HG03064 (cell line): ENCODE measurements around the gene CCDC192.

Experiments
- ATAC-seq: cut with Tn5 transposase; IDR thresholded peaks from one replicate; pipeline ENCODE4 v1.9.1; 2021; ENCODE audit warnings: low read depth; ENCODE audit not compliant: unreplicated experiment

Gene CCDC192

GRCh38 chr5:127942246-127943060 is 239.3 kb downstream of the CCDC192 start:
- ATAC-seq, result no peak

- no peak for ATAC-seq
Observed at GRCh38 chr5:127943061-127943371, 239.8 kb downstream of the CCDC192 start.

GRCh38 chr5:127944125-127944524 is 240.9 kb downstream of the CCDC192 start:
- no peak for ATAC-seq

- ATAC-seq, result no peak
Observed at GRCh38 chr5:127947941-127948340, 244.8 kb downstream of the CCDC192 start.

- no peak for ATAC-seq
Observed at GRCh38 chr5:127950707-127951391, 247.7 kb downstream of the CCDC192 start.

- no peak for ATAC-seq
Observed at GRCh38 chr5:127951791-127952190, 248.6 kb downstream of the CCDC192 start.

- ATAC-seq, result no peak
Observed at GRCh38 chr5:127957183-127957582, 254.0 kb downstream of the CCDC192 start.

GRCh38 chr5:127957701-127958239 is 254.6 kb downstream of the CCDC192 start:
- ATAC-seq, result no peak

- no peak for ATAC-seq
Observed at GRCh38 chr5:127958421-127959011, 255.3 kb downstream of the CCDC192 start.

- no peak for ATAC-seq
Observed at GRCh38 chr5:127959152-127959764, 256.1 kb downstream of the CCDC192 start.

- no peak for ATAC-seq
Observed at GRCh38 chr5:127960270-127960691, 257.1 kb downstream of the CCDC192 start.

- no peak for ATAC-seq
Observed at GRCh38 chr5:127961006-127961762, 258.0 kb downstream of the CCDC192 start.

GRCh38 chr5:127961763-127962145 is 258.6 kb downstream of the CCDC192 start:
- no peak for ATAC-seq

GRCh38 chr5:127962491-127962890 is 259.3 kb downstream of the CCDC192 start:
- ATAC-seq, result no peak

GRCh38 chr5:127963233-127963632 is 260.0 kb downstream of the CCDC192 start:
- ATAC-seq, result no peak

GRCh38 chr5:127963931-127964330 is 260.7 kb downstream of the CCDC192 start:
- ATAC-seq, result no peak

GRCh38 chr5:127967323-127967982 is 264.3 kb downstream of the CCDC192 start:
- no peak for ATAC-seq

- ATAC-seq, result no peak
Observed at GRCh38 chr5:127967983-127968592, 264.9 kb downstream of the CCDC192 start.

- no peak for ATAC-seq
Observed at GRCh38 chr5:127969002-127969401, 265.8 kb downstream of the CCDC192 start.
